CD4-positive, alpha-beta memory T cell (primary cell): Measurements from ENCODE around the gene ANKRD16. TPM values are rescaled to one million over a fixed set of nuclear protein-coding genes. Genes with fewer than 3 reads are reported as not detected.
A peak's percentile ranks its signal among the peaks of the same experiment; 100 is the strongest.

Source experiments
- CTCF ChIA-PET: fragments of 350-600 bp; sonication (Branson Sonifier 250); formaldehyde crosslinking; loops from one replicate; lab custom pipeline; 2021; ENCODE audit warnings: inconsistent platforms; ENCODE audit not compliant: partially characterized antibody; lab: Charles Lee
- POLR2A ChIA-PET: fragments of 350-600 bp; sonication (Branson Sonifier 250); formaldehyde crosslinking; loops from one replicate; lab custom pipeline; 2021; ENCODE audit not compliant: partially characterized antibody; lab: Charles Lee
- DNase-seq, 5 donors: peaks; one replicate each; pipeline versions ENCODE4 v3.0.0 to v3.0.0-alpha.2; 2020 to 2022; ENCODE audit warnings: mixed read lengths in 1 of 5
- H3K27ac ChIP-seq: one replicate; pipeline ENCODE4 v1.7.0; 2013; ENCODE audit warnings: low read depth, low read length
- H3K27me3 ChIP-seq: 2 replicates; pipeline ENCODE4 v1.7.0; 2013; ENCODE audit warnings: mild to moderate bottlenecking, low read length, moderate library complexity; ENCODE audit not compliant: insufficient read depth
- H3K36me3 ChIP-seq: 2 replicates; pipeline ENCODE4 v1.7.0; 2013; ENCODE audit warnings: mild to moderate bottlenecking, low read length, moderate library complexity; ENCODE audit not compliant: insufficient read depth
- H3K4me1 ChIP-seq: 2 replicates; pipeline ENCODE4 v1.7.0; 2013; ENCODE audit warnings: mild to moderate bottlenecking, low read length, moderate library complexity; ENCODE audit not compliant: insufficient read depth
- H3K4me3 ChIP-seq, 2 donors: one replicate each; pipeline ENCODE4 v1.7.0; 2013; ENCODE audit warnings: low read length in 2 of 2, mild to moderate bottlenecking in 1 of 2
- H3K9me3 ChIP-seq, 2 donors: one replicate each; pipeline ENCODE4 v1.7.0; 2013; ENCODE audit warnings: low read length in 2 of 2, control low read depth in 1 of 2; ENCODE audit not compliant: control insufficient read depth in 1 of 2
- H3K27ac Mint-ChIP-seq, 7 donors: one replicate each; pipeline ENCODE4 v1.8.0; 2020 to 2021; ENCODE audit warnings: mixed read lengths in 7 of 7, mild to moderate bottlenecking in 6 of 7, inconsistent platforms in 3 of 7, moderate library complexity in 3 of 7
- H3K27me3 Mint-ChIP-seq, 2 donors: one replicate each; pipeline ENCODE4 v1.8.0; 2020 to 2021; ENCODE audit warnings: mixed read lengths in 2 of 2
- H3K36me3 Mint-ChIP-seq, 2 donors: one replicate each; pipeline ENCODE4 v1.8.0; 2020 to 2021; ENCODE audit warnings: mixed read lengths in 2 of 2, inconsistent platforms in 1 of 2, mild to moderate bottlenecking in 1 of 2
- H3K4me1 Mint-ChIP-seq, 4 donors: one replicate each; pipeline ENCODE4 v1.8.0; 2020 to 2021; ENCODE audit warnings: mixed read lengths in 4 of 4, mild to moderate bottlenecking in 1 of 4
- H3K4me3 Mint-ChIP-seq, 8 donors: one replicate each; pipeline ENCODE4 v1.8.0; 2020 to 2021; ENCODE audit warnings: mixed read lengths in 8 of 8, mild to moderate bottlenecking in 7 of 8, moderate library complexity in 6 of 8, inconsistent platforms in 3 of 8
- H3K9me3 Mint-ChIP-seq, 8 donors: one replicate each; pipeline ENCODE4 v1.8.0; 2020 to 2021; ENCODE audit warnings: mixed read lengths in 8 of 8, mild to moderate bottlenecking in 5 of 8, inconsistent platforms in 3 of 8, moderate library complexity in 1 of 8
- intact Hi-C: fragments of 100-400 bp; cut with micrococcal nuclease; formaldehyde crosslinking; loops from one replicate; pipeline ENCODE4 v1.15.1; 2023
- polyA plus RNA-seq, 2 donors: library from polyadenylated mRNA; unstranded; fragments of 300-500 nt; fragmentation: Illumina TruSeq; gene quantifications; one replicate each; pipeline ENCODE4 v1.2.3, GENCODE V29; 2021
- total RNA-seq, 2 experiments: library from RNA; stranded (reverse); gene quantifications; one replicate each; pipeline ENCODE4 v1.2.3, GENCODE V29; 2021

Gene ANKRD16
- total RNA-seq, result 1 to 10 TPM; 6.6 to 8.4 TPM
- 1 to 10 TPM; 1.5 to 4.1 TPM for polyA plus RNA-seq

DNA sequence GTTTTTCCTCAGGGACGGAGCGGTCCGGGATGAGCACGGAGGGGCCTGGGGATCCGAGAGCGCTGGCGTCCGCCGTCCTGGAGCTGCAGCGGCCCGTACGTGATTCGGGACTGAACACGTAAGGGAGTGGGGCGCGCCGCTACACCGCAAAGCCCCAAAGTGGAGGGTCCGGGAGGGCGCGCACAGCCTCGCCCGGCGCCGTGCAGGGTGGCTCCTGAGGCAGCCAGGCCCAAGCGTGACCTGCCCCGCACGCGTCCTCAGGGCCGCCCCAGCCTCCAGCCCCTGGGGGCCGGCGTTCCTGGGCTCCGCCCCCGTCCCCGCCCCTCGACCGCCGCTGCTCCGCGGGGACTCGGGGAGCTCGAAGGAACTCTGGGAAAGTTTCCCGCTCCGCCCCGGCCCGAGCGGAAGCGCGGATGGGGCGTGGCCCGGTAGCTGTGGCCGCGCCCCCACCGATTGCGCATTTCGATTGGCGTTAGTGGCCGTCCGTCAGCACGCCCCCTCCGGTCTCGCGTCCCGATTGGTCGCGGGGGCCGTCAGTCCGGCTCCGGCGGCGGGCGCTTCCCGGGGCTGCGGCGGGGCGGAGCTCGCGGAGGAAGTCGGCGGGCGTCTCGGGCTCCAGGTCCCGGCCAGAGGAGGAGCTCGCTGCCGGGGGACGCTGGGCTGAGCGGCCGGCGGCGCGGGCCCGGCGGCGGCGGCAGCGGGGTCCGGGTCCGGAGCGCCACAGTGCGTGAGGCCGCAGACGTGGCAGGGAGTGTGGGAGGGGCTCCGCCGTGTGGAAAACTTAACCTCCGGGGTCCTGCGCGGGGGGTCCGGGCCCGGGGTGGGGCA is at the start of gene ANKRD16, which contains the start of gene FBH1:
TSS of gene ANKRD16 (minus strand) at position 270 of the 828 bp plus-strand sequence. CDS start 539 bp downstream, outside the sequence.
TSS of gene FBH1 (plus strand) at position 620 of the 828 bp plus-strand sequence. CDS start at position 723, 103 bp downstream.
- CTCF ChIA-PET, result interaction anchor here (0.6 to 2.8 kb wide), 5 partner anchors 16 to 517 kb away, joined by 3 to 10 read pairs (median 4); partner anchors contain the start of gene PFKFB3
- Mint-ChIP-seq H3K9me3 (no peaks in the 10 kb centered on the region), H3K4me1 (peaks cover 36 to 58% (median 45%) of the 10 kb centered on the region in 4 donors), H3K27me3 (no peaks in the 10 kb centered on the region), H3K36me3 (peaks cover 17 to 36% of the 10 kb centered on the region in 2 donors), H3K27ac (peak within 1 kb of the TSS; percentile 87 to 95 (median 92)), H3K4me3 (peak within 1 kb of the TSS; percentile 91 to 98 (median 93))
- intact Hi-C loops, result loop anchor here (1.0 to 5.0 kb wide), 3 partner anchors 77 to 197 kb away; partner anchors contain the start of genes GDI2, IL15RA and RBM17
- H3K36me3 ChIP-seq, result no peaks in the 10 kb centered on the region
- peaks cover 33% of the 10 kb centered on the region for H3K4me1 ChIP-seq
- H3K9me3 ChIP-seq, result no peaks in the 10 kb centered on the region
- peak within 1 kb of the TSS; percentile 79 for H3K27ac ChIP-seq
- peak; percentile 95 to 98 (median 95) for DNase-seq
- peak within 1 kb of the TSS; percentile 54 to 71 for H3K4me3 ChIP-seq
- POLR2A ChIA-PET, result interaction anchor here (0.6 to 3.6 kb wide), 28 partner anchors 9 to 694 kb away, joined by 3 to 34 read pairs (median 3); partner anchors contain the start of genes GDI2, IL15RA, PFKFB3 and TASOR2
- no peaks in the 10 kb centered on the region for H3K27me3 ChIP-seq

DNA sequence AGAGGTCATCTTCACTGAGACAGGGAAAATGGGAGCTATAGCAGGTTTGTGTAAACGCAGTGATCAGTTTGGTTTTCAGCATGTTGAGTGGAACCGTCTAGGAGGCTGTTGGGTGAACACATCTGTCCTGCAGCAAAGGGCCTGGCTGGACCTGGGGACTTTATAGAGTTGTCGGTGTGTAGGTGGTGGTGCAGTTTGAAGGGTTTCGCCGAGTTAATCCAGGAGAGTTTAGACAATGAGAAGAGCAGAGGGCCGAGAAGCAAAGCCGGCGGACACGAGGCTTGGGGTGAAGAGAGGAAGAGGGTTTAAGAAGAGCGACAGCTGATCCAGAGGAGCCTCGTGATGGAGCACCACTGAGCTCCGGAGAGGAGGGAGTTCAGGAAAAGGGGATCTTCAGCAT is 48.6 kb upstream of the ANKRD16 start:
- H3K4me1 Mint-ChIP-seq, result no peaks in the 10 kb centered on the region
- H3K4me3 Mint-ChIP-seq, result no peak overlapping the region
- H3K9me3 Mint-ChIP-seq, result no peaks in the 10 kb centered on the region
- H3K9me3 ChIP-seq, result no peaks in the 10 kb centered on the region
- H3K36me3 ChIP-seq, result peaks cover 30% of the 10 kb centered on the region
- H3K27me3 ChIP-seq, result no peaks in the 10 kb centered on the region
- H3K27ac Mint-ChIP-seq, result peak overlapping the region in 3 of 7 donors; percentile 6 to 77 (median 28)
- no peak overlapping the region for H3K27ac ChIP-seq
- no peak overlapping the region for H3K4me3 ChIP-seq
- ChIA-PET CTCF (no interaction called here), POLR2A (no interaction called here)
- DNase-seq, result no peak
- peaks cover 25 to 28% of the 10 kb centered on the region in 2 donors for H3K36me3 Mint-ChIP-seq
- intact Hi-C loops, result no loop called here
- H3K27me3 Mint-ChIP-seq, result no peaks in the 10 kb centered on the region
- H3K4me1 ChIP-seq, result no peaks in the 10 kb centered on the region

DNA sequence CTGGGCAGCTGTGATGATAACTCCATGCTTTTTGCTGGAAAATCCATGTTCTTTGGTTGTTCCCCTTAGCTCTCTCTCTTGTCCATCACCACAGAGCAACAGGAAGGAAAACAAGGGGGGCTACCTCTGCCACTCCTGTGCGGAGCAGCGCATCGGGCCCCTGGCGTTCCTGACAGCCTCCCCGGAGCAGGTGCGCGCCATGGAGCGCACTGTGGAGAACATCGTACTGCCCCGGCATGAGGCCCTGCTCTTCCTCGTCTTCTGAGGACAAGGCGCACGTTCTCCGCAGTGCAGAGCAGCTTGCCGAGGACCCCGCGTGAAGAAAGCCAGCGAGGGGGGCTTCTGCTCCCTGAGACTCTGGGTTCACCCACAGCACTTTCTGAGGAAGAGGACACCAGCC is 47.3 kb upstream of the ANKRD16 start:
- CTCF ChIA-PET, result interaction anchor here (0.7 kb wide), 1 partner anchor 74 kb away, joined by 4 read pairs; no protein-coding TSS in a partner anchor
- no peaks in the 10 kb centered on the region for H3K27me3 Mint-ChIP-seq
- POLR2A ChIA-PET, result no interaction called here

DNA sequence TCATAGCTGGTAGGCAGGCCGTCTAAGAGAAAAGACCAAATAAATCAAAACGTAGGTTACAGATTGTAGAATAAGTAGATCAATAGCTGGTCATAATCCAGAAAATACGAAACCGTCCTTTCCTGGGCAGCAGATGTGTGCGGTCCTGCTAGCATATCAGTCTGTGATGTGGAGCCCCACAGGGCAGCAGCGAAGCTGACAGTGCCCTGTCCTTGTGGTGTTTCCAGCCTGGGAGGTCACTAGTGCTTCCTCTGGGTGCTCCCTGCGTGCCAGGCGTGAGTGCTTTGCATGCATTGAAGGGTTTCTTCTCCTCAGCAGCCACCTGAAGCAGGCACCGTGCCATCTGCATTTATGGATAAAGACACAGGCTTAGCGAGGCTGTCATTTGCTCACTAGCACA is 45.9 kb upstream of the ANKRD16 start:
- no peaks in the 10 kb centered on the region for H3K27me3 Mint-ChIP-seq
- H3K4me3 Mint-ChIP-seq, result no peak overlapping the region
- H3K27me3 ChIP-seq, result no peaks in the 10 kb centered on the region
- no peak overlapping the region for H3K27ac Mint-ChIP-seq
- CTCF ChIA-PET, result no interaction called here
- no peak for DNase-seq
- no peak overlapping the region for H3K4me3 ChIP-seq
- no peak overlapping the region for H3K27ac ChIP-seq
- no peaks in the 10 kb centered on the region for H3K4me1 Mint-ChIP-seq
- H3K9me3 ChIP-seq, result no peaks in the 10 kb centered on the region
- H3K36me3 ChIP-seq, result peaks cover 36% of the 10 kb centered on the region
- peaks cover 31 to 42% of the 10 kb centered on the region in 2 donors for H3K36me3 Mint-ChIP-seq
- no peaks in the 10 kb centered on the region for H3K4me1 ChIP-seq
- intact Hi-C loops, result no loop called here
- no peaks in the 10 kb centered on the region for H3K9me3 Mint-ChIP-seq
- POLR2A ChIA-PET, result interaction anchor here (0.9 kb wide), 1 partner anchor 45 kb away, joined by 3 read pairs; the partner anchor contains the start of genes ANKRD16 and FBH1

More for the DNA sequence above, 47.3 kb upstream of the ANKRD16 start:
- Mint-ChIP-seq H3K4me3 (no peak overlapping the region), H3K4me1 (no peaks in the 10 kb centered on the region), H3K27ac (no peak overlapping the region), H3K36me3 (peaks cover 31 to 35% of the 10 kb centered on the region in 2 donors), H3K9me3 (no peaks in the 10 kb centered on the region)
- no peaks in the 10 kb centered on the region for H3K4me1 ChIP-seq
- peaks cover 30% of the 10 kb centered on the region for H3K36me3 ChIP-seq
- H3K9me3 ChIP-seq, result no peaks in the 10 kb centered on the region
- intact Hi-C loops, result no loop called here
- no peak for DNase-seq
- H3K4me3 ChIP-seq, result no peak overlapping the region
- no peaks in the 10 kb centered on the region for H3K27me3 ChIP-seq
- no peak overlapping the region for H3K27ac ChIP-seq

- H3K4me1 ChIP-seq, result no peaks in the 10 kb centered on the region
- ChIA-PET CTCF (no interaction called here), POLR2A (no interaction called here)
- Mint-ChIP-seq H3K36me3 (peaks cover 43 to 57% of the 10 kb centered on the region in 2 donors), H3K4me3 (no peak overlapping the region), H3K27ac (no peak overlapping the region), H3K27me3 (no peaks in the 10 kb centered on the region), H3K9me3 (no peaks in the 10 kb centered on the region), H3K4me1 (no peaks in the 10 kb centered on the region)
- no peaks in the 10 kb centered on the region for H3K9me3 ChIP-seq
- no peak overlapping the region for H3K4me3 ChIP-seq
- peaks cover 36% of the 10 kb centered on the region for H3K36me3 ChIP-seq
- no peak for DNase-seq
- intact Hi-C loops, result no loop called here
- no peaks in the 10 kb centered on the region for H3K27me3 ChIP-seq
- no peak overlapping the region for H3K27ac ChIP-seq
These were observed 44.3 kb upstream of the ANKRD16 start for GRCh38 chr10:5933909-5934546.

- intact Hi-C loops, result no loop called here
- Histone ChIP-seq H3K36me3 (peaks cover 39% of the 10 kb centered on the region), H3K4me1 (no peaks in the 10 kb centered on the region), H3K9me3 (no peaks in the 10 kb centered on the region), H3K27me3 (no peaks in the 10 kb centered on the region), H3K4me3 (no peak overlapping the region), H3K27ac (no peak overlapping the region)
- no peak overlapping the region for H3K4me3 Mint-ChIP-seq
- no peak overlapping the region for H3K27ac Mint-ChIP-seq
- DNase-seq, result no peak
- no peaks in the 10 kb centered on the region for H3K4me1 Mint-ChIP-seq
- POLR2A ChIA-PET, result no interaction called here
- CTCF ChIA-PET, result no interaction called here
- H3K36me3 Mint-ChIP-seq, result peaks cover 43 to 58% of the 10 kb centered on the region in 2 donors
- no peaks in the 10 kb centered on the region for H3K9me3 Mint-ChIP-seq
- no peaks in the 10 kb centered on the region for H3K27me3 Mint-ChIP-seq
These were observed 42.7 kb upstream of the ANKRD16 start for GRCh38 chr10:5932345-5932744.

DNA sequence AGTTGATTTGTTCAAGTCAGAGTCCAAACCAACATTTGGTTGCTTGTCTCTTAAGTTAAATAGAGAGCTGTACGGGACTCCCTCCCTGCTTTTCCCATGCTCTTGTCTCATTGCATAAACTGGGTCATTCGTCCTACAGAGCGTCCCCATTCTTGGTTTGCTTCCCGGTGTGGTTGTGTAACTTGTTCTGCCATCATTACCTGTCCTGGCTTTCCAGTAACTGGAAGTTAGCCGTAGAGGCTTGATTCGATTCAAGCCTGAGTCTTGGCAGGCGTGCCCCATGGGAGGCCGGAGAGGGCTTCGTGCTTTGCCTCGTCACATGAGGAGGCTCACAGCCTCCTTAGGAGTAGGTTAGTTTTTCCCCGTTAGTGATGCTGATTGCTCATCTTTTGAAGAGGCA is 40.6 kb upstream of the ANKRD16 start:
- Histone ChIP-seq H3K9me3 (no peaks in the 10 kb centered on the region), H3K27ac (no peak overlapping the region), H3K4me3 (no peak overlapping the region), H3K36me3 (peaks cover 34% of the 10 kb centered on the region), H3K4me1 (no peaks in the 10 kb centered on the region), H3K27me3 (no peaks in the 10 kb centered on the region)
- POLR2A ChIA-PET, result no interaction called here
- Mint-ChIP-seq H3K27me3 (no peaks in the 10 kb centered on the region), H3K4me3 (no peak overlapping the region), H3K4me1 (no peaks in the 10 kb centered on the region), H3K9me3 (no peaks in the 10 kb centered on the region), H3K27ac (peak overlapping the region in 1 of 7 donors; percentile 60), H3K36me3 (peaks cover 42 to 59% of the 10 kb centered on the region in 2 donors)
- CTCF ChIA-PET, result no interaction called here
- no peak for DNase-seq
- intact Hi-C loops, result no loop called here
